Endometrium (tissue), 2 donors: ENCODE results near the gene ACSS2.
"Not testable (repeated sequence)": the region's sequence is repeated elsewhere in the genome, so short reads cannot be mapped to it uniquely, and the experiment has no call there.

Experiments
- FAIRE-seq: peaks from 2 replicates; lab custom pipeline; 2012; peaks lifted over from hg19 to GRCh38; lab: Jason Lieb, UNC
- donor health status: control.
- donor health status: control.

The ACSS2 gene

DNA sequence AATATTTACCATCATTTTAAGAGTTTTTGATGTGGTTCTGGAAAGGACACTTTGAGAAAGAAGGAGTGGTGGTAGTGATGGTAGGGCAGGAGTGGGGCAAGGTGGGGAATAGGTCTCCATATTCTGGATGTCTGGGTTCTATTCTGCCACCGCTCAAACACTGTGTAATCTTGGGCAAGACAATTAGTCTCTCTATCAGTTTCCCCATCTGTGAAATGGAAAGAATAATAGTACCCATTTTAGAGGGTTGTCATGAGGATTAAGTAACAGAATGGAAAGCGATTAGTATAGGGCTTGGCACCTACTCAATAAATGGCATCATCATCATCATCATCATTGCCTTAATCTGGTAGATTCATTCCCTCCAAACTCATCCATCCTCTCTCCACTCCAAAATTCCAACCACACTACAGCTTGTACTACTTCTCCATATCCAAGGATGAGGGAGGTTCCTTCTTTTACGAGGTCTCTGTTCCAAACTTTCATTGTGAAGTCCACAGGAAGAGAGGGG, 2.8 kb upstream of the ACSS2 start:
- FAIRE-seq = no peak

DNA sequence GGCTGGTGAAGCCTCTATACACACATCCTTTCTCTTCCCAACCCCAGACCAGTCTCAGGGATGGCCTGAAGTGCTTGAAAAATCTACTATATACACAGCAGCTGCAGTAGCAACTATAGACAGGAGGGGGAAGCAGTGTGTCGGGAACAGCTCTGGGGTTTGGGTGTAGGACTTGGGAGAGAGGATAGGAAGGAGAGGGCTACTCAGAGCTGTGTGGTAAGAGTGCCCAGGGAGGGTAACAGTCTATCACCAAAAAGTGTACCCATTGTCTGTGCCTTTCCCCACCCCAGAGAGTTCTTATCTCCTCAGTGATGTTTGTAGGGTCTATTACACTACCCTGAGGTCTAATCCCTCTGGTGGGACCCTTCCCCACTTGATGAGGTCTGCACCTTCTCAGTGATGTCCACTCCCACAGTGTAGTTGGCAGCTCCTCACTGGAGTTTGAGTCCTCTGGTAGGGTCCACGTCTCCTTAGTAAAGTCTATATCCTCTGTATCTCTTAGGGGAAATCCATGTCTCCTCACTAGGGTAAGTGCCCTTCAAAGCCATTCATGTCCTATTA, 2.2 kb upstream of the ACSS2 start:
- no peak for FAIRE-seq

GRCh38 chr20:34875642-34876405, 588 bp upstream of the ACSS2 start:
- FAIRE-seq = no peak

DNA sequence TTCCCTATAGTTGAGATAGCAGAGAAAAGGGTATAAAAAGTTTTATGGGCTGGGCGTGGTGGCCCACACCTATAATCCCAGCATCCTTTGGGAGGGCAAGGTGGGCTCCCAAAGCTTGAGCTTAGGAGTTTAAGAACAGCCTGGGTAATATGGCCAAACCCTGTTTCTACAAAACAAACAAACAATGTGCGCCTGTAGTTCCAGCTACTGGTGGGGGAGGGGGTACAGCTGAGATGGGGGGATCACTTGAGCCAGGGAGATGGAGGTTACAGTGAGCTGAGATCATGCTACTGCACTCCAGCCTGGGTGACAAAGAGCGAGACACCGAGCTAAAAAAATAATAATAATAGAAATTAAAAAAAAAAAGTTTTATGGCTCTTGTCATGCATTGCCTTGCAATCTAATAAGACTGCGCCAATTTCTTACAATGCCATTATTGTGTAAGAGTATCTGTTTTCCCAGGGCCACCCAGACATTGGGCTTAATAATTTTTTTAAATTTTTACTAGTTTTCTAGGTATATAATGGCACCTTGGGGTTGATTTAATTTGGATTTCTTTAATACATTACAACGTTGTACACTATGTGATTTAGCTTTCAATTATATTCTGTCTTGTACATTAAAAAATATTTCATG, 3.9 kb downstream of the ACSS2 start:
- no peak for FAIRE-seq

DNA sequence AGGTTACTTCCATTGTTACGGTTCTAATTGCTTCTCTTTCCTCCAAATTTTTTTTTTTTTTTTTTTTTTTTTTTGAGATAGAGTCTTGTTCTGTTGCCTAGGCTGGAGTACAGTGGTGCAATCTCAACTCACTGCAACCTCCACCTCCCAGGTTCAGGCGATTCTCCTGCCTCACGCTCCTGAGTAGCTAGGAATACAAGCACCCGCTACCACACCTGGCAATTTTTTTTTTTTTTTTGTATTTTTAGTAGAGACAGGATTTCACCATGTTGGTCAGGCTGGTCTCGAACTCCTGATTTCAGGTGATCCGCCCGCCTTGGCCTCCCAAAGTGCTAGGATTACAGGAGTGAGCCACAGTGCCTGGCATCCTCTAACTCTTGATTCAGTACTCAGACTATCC, 4.6 kb downstream of the ACSS2 start:
- not testable (repeated sequence) for FAIRE-seq

DNA sequence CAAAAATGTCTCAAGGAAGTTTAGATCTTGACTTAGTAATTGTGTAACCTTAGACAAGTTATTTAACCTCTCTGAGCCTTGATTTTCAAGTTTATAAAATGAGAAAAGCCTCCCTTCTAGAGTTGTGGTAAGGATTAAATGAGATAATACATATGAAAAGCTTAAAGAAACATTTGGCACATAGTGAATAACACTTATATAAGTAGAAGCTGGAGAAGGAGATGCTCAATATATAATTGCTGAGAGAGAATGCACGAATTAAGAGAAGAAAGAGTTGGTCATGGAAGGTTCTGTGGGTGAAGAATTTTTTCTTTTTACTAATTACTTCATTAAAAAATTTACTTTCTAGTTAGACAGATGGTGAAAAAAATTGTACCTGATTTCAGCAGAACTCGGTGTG, 5.3 kb downstream of the ACSS2 start:
- FAIRE-seq = no peak

DNA sequence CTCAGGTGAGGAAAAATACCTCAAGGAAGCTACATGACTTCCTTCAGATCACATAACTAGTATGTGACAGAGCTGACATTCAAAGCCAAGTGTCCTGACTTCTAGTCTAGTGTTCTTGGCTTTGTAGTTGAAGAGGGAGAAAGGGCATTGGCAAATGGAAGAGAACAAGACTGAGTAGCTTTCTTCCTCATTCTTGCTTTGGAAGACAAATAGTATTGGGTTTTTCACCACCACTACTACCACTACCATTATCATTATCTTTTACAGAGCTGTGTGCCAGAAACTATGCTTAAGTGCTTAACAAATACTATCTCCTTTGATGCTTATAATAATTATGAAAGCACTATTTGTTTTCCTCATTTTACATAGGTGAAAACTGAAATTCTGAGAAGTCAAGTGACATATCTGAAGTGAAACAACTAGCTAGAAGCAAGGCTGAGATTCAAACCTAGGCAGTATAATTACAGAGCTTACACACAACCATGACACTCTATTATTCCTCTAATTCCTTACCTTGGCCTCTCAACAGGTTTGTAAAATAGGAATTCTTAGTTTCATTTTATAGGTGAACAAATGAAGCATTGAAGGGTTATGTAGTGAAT, 6.8 kb downstream of the ACSS2 start:
- no peak for FAIRE-seq

DNA sequence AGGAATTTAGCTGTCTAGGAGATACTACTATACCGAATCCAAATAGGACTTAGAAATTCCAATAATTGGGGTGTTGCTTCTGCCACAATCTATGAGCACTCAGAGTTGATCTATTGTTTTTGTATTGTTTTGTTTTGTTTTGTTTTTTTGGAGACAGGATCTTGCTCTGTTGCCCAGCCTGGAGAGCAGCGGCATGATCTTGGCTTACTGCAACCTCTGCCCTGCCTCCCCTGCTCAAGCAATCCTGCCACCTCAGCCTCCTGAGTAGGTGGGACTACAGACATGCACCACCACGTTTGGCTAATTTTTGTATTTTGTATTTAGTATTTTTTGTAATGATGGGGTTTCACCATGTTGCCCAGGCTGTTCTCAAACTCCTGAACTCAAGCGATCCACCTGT, 7.4 kb downstream of the ACSS2 start:
- FAIRE-seq = no peak

- FAIRE-seq = no peak
Measured at GRCh38 chr20:34884260-34884659, 7.8 kb downstream of the ACSS2 start.

DNA sequence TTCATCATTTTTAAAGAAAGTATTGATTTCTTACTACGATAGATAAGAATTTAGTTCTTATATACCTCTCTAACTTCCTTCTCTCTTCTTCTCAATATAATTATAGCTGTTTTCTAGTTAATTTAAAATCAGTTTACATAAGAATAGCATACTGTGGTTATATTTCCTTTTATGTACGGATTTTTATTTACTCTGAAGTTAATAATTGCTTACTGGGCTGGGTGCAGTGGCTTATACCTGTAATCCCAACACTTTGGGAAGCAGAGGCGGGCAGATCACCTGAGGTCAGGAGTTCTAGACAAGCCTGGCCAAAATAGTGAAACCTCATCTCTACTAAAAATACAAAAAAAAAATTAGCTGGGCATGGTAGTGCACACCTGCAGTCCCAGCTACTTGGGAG, 9.7 kb downstream of the ACSS2 start:
- FAIRE-seq = no peak

- no peak for FAIRE-seq
Measured at GRCh38 chr20:34887023-34887422, 10.6 kb downstream of the ACSS2 start.

DNA sequence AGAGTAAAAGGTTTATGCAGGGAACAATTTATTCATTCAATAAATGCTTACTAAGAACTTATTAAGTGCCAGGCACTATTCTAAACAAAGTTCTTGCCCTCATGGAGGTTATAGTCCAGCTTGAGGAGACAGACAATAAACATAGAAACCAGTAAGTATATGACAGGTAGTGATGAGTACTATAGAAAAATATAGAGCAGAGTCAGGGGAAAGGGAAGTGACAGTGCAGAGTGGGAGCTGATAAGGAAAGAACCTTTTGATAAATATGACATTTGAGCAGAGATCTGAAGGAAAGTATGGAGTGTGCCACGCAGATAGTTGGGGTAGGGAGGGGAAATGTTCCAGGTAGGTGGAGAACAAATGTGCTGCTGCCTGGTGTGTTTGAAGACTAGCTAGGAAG, 12.1 kb downstream of the ACSS2 start:
- no peak for FAIRE-seq

GRCh38 chr20:34891166-34892062, 15.0 kb downstream of the ACSS2 start:
- FAIRE-seq = no peak

GRCh38 chr20:34892671-34893070, 16.3 kb downstream of the ACSS2 start:
- no peak for FAIRE-seq

DNA sequence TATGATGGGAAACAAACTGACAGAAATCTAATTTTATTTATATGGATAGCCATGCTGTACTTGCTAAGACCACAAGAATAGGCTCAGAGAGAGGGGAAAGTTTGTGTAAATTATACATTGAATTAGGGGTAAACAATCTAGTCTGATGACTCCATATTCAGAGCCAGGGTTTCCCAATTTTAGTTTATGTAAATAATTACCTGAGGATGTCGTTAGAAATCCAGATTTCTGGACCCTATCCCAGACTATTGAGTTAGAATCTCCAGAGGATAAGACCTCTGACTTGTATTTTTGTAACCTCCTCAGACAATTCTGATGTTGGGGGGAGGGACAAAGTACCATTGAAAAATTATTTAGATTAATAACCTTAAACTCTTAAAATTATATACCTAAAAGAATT, 18.3 kb downstream of the ACSS2 start:
- no peak for FAIRE-seq

DNA sequence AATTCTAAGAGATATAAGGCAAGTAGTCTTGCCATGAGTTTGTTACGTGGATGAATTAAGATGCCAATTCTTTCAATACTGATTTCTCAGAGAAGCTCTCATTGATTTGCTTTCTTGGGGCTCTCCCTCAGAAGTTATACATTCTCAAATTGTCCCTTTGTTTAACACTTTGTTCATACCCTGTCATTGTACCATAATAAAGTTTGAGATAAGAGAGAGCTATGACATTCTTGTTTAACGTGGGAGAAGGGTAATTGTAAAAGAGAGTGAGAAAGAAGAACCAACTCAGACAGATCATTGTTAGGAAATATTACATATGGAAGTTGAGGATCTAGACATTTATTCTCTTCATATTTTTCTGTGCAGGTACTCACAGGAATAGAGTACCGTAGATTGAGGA, 19.1 kb downstream of the ACSS2 start:
- no peak for FAIRE-seq

DNA sequence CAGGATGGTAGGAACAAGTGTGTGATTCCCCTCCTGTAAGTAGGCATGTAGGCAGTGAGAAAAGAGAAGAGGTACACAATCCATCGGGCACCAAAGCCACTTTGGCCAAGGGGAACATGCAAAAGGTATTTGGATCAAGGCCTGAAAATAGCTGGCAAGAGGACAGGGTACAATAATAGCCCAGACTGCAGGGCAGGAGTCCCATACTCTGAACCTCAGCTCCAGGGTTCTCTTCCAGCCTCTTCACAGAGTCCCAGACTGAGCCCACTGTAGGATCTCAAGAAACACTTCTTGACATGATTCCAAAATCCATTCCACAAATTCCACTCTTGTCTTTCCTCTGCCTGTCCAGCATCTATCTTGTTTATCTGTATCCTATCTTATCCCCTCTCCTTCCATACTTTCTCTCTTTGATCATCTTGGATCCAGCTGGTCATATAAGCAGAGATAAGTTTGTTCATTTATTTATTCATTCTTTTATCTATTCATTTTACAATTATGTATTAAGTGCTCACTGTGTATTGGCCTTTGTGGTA, 19.7 kb downstream of the ACSS2 start:
- FAIRE-seq = no peak

GRCh38 chr20:34898129-34898528, 21.7 kb downstream of the ACSS2 start:
- not testable (repeated sequence) for FAIRE-seq

GRCh38 chr20:34898731-34899130, 22.3 kb downstream of the ACSS2 start:
- not testable (repeated sequence) for FAIRE-seq

GRCh38 chr20:34904202-34904621, 27.8 kb downstream of the ACSS2 start:
- no peak for FAIRE-seq

GRCh38 chr20:34907616-34908469, 31.4 kb downstream of the ACSS2 start:
- FAIRE-seq = no peak
